Heart right ventricle (tissue), 16 donors: ENCODE measurements around the gene ABCA6. TPM values are rescaled to one million over a fixed set of nuclear protein-coding genes. Genes with fewer than 3 reads are reported as not detected.

Experiments
- ATAC-seq, 8 donors: fragments of 200-7000 bp; cut with Tn5 transposase; one replicate each; pipeline ENCODE4 v1.9.1; 2020; ENCODE audit warnings: mild to moderate bottlenecking in 8 of 8, moderate library complexity in 8 of 8, moderate number of reproducible peaks in 1 of 8
- DNase-seq, 2 donors: peaks; one replicate each; pipeline ENCODE4 v3.0.0-alpha.2; 2020
- H3K27ac ChIP-seq, 10 donors: fragments of 200-600 bp; sonication (generic) in 2 of 10; one replicate each; pipeline versions ENCODE4 v1.5.0 to v1.8.0; 2020 to 2022; ENCODE audit warnings: mild to moderate bottlenecking in 3 of 10
- H3K27me3 ChIP-seq, 7 donors: fragments of 200-600 bp; one replicate each; pipeline ENCODE4 v1.8.0; 2021 to 2022; ENCODE audit warnings: mild to moderate bottlenecking in 2 of 7
- H3K36me3 ChIP-seq, 9 donors: fragments of 200-600 bp; sonication (generic) in 1 of 9; one replicate each; pipeline versions ENCODE4 v1.5.0 to v1.8.0; 2020 to 2022; ENCODE audit warnings: mild to moderate bottlenecking in 2 of 9
- H3K4me1 ChIP-seq, 9 donors: fragments of 200-600 bp; sonication (generic) in 1 of 9; one replicate each; pipeline versions ENCODE4 v1.5.0 to v1.8.0; 2020 to 2022; ENCODE audit warnings: mild to moderate bottlenecking in 4 of 9
- H3K4me3 ChIP-seq, 10 donors: fragments of 200-600 bp; sonication (generic) in 2 of 10; one replicate each; pipeline versions ENCODE4 v1.5.0 to v1.8.0; 2020 to 2022; ENCODE audit warnings: mild to moderate bottlenecking in 7 of 10, moderate library complexity in 2 of 10
- H3K9me3 ChIP-seq, 11 donors: fragments of 200-600 bp in 10 of 11; sonication (generic) in 2 of 11; one replicate each; pipeline versions ENCODE4 v1.5.0 to v1.8.0; 2013 to 2022; ENCODE audit warnings: mild to moderate bottlenecking in 2 of 11, control low read depth in 1 of 11, moderate library complexity in 1 of 11
- CTCF ChIP-seq, 9 donors: fragments of 200-600 bp; sonication (generic) in 2 of 9; IDR thresholded peaks; one replicate each; pipeline versions ENCODE4 v1.5.0 to v1.8.0; 2021 to 2022; ENCODE audit warnings: antibody characterized with exemption in 9 of 9, mild to moderate bottlenecking in 5 of 9, moderate library complexity in 1 of 9
- WGBS, 2 donors: extraction: QIAGEN DNeasy Blood & Tissue Kit; methylation state at CpG; one replicate each; pipeline ENCODE4 v1.1.7; 2013; ENCODE audit warnings: inconsistent platforms in 1 of 2; 5-methylcytosine and 5-hydroxymethylcytosine counted together
- intact Hi-C, 10 donors: fragments of 100-400 bp; cut with DNase I; formaldehyde crosslinking; loops; one replicate each; pipeline versions ENCODE4 v1.11.1 to v1.14.2; 2022
- polyA plus RNA-seq, 2 donors: library from polyadenylated mRNA; stranded (reverse); fragments of 200-250 nt; gene quantifications; one replicate each; pipeline ENCODE4 v1.2.3, GENCODE V29; 2013
- total RNA-seq, 10 donors: library from RNA; stranded (reverse); fragmentation: NEBNext Ultra II Directional in 3 of 10; extraction: Animal tissue kit (Norgen Biotek cat#: 25700) in 3 of 10; gene quantifications; one replicate each; pipeline versions ENCODE4 v1.2.1 to v1.2.4, GENCODE V29; 2021 to 2023
- donor health status: Arrhythmogenic right ventricular cardiomyopathy.
- donor health status: ischemic (EF 13 %, LVEDD 7.1; RV severe dilation, severe dysfunction).
- donor health status: healthy with polysubstance abuse.
- donor health status: DM: no; HTN: yes; CAD: no.
- donor health status: DM: no; HTN: no; CAD: no.
- donor health status: ischemic (EF 25% LVEDD 6.9; RV normal size, moderate dysfunction).
- donor health status: ischemic (EF 25% LVEDD 5.7; RV mildly dilated, moderate dysfunction).
- donor health status: healthy.
- donor health status: DM: yes; HTN: yes; CAD: no.
- donor health status: Ischemic cardiomyopathy.
- donor health status: ischemic (EF 35%, LVEDD 5.7; RV mildly dilated, moderate dysfunction).
- donor health status: nonischemic (EF 11% LVEDD 7.7; RV severe dilation, severe dysfunction).
- donor health status: DM: yes; HTN: yes; CAD: no.
- donor health status: PGD.
- donor health status: ischemic (EF 29% LVEDD 5.4; RV normal size, mild dysfunction).
- donor health status: nonischemic (EF 23%, LVEDD 6.1; RV moderate dilation, normal function).

The ABCA6 gene
- total and polyA plus RNA-seq, 12 donors, result 5.7 to 38.0 (median 15.0) TPM

GRCh38 chr17:69144331-69145255 lies 2.9 kb upstream of the ABCA6 start:
- no peaks in the 10 kb centered on the region for H3K9me3 ChIP-seq
- DNase-seq (no peak), ATAC-seq (no peak)
- no peak for TF ChIP-seq CTCF (IDR thresholded peaks at IDR 0.05)
- 95 to 96% methylated on average over 2 of the region's 2 CpGs for WGBS, 2 donors
- H3K36me3 ChIP-seq, result peaks cover 0 to 25% (median 0%) of the 10 kb centered on the region in 9 donors
- H3K27ac ChIP-seq, result peak overlapping the region in 2 of 10 donors; percentile 35 to 69
- H3K4me3 ChIP-seq, result no peak overlapping the region
- H3K4me1 ChIP-seq, result peaks cover 0 to 27% (median 0%) of the 10 kb centered on the region in 9 donors
- H3K27me3 ChIP-seq, result no peaks in the 10 kb centered on the region
- intact Hi-C loops, result no loop called here

- H3K36me3 ChIP-seq, result peaks cover 0 to 17% (median 0%) of the 10 kb centered on the region in 9 donors
- H3K27me3 ChIP-seq, result no peaks in the 10 kb centered on the region
- no peak for TF ChIP-seq CTCF (IDR thresholded peaks at IDR 0.05)
- H3K4me1 ChIP-seq, result peaks cover 0 to 27% (median 0%) of the 10 kb centered on the region in 9 donors
- intact Hi-C loops, result no loop called here
- H3K27ac ChIP-seq, result peak overlapping the region in 4 of 10 donors; percentile 35 to 75 (median 64)
- DNase-seq (no peak), ATAC-seq (no peak)
- no peak overlapping the region for H3K4me3 ChIP-seq
- no peaks in the 10 kb centered on the region for H3K9me3 ChIP-seq
- 95 to 97% methylated on average over 3 of the region's 3 CpGs for WGBS, 2 donors
Measured at GRCh38 chr17:69143683-69144231, 2.1 kb upstream of the ABCA6 start.

- intact Hi-C loops, result no loop called here
- no peak overlapping the region for H3K4me3 ChIP-seq
- DNase-seq (no peak), ATAC-seq (no peak)
- TF ChIP-seq CTCF (IDR thresholded peaks at IDR 0.05), result no peak
- H3K27me3 ChIP-seq, result no peaks in the 10 kb centered on the region
- H3K36me3 ChIP-seq, result peaks cover 0 to 10% (median 0%) of the 10 kb centered on the region in 9 donors
- peak overlapping the region in 5 of 10 donors; percentile 23 to 75 (median 61) for H3K27ac ChIP-seq
- peaks cover 0 to 2% (median 0%) of the 10 kb centered on the region in 11 donors for H3K9me3 ChIP-seq
- 72 to 97% methylated on average over 1 of the region's 1 CpG for WGBS, 2 donors
- peaks cover 0 to 27% (median 0%) of the 10 kb centered on the region in 9 donors for H3K4me1 ChIP-seq
Measured at GRCh38 chr17:69143151-69143550, 1.5 kb upstream of the ABCA6 start.

GRCh38 chr17:69142175-69142802 lies 594 bp upstream of the ABCA6 start:
- WGBS, 2 donors, result 55 to 58% methylated on average over 3 of the region's 3 CpGs
- intact Hi-C loops, result no loop called here
- Histone ChIP-seq H3K9me3 (peaks cover 0 to 10% (median 0%) of the 10 kb centered on the region in 11 donors), H3K27ac (peak overlapping the region; percentile 42 to 85 (median 70)), H3K36me3 (peaks cover 0 to 9% (median 0%) of the 10 kb centered on the region in 9 donors), H3K4me1 (peaks cover 0 to 27% (median 0%) of the 10 kb centered on the region in 9 donors), H3K27me3 (no peaks in the 10 kb centered on the region), H3K4me3 (peak overlapping the region in 9 of 10 donors; percentile 2 to 47 (median 41))
- ATAC-seq (peak in 6 of 8 donors; percentile 33 to 58 (median 52)), DNase-seq (no peak)
- no peak for TF ChIP-seq CTCF (IDR thresholded peaks at IDR 0.05)
